HG02970 (cell line): ENCODE data around the gene DNAH1.

Source experiments
- ATAC-seq: cut with Tn5 transposase; IDR thresholded peaks from one replicate; pipeline ENCODE4 v1.9.1; 2021; ENCODE audit warnings: mild to moderate bottlenecking, moderate library complexity, moderate number of reproducible peaks; ENCODE audit not compliant: unreplicated experiment, low FRiP score

DNAH1 gene

DNA sequence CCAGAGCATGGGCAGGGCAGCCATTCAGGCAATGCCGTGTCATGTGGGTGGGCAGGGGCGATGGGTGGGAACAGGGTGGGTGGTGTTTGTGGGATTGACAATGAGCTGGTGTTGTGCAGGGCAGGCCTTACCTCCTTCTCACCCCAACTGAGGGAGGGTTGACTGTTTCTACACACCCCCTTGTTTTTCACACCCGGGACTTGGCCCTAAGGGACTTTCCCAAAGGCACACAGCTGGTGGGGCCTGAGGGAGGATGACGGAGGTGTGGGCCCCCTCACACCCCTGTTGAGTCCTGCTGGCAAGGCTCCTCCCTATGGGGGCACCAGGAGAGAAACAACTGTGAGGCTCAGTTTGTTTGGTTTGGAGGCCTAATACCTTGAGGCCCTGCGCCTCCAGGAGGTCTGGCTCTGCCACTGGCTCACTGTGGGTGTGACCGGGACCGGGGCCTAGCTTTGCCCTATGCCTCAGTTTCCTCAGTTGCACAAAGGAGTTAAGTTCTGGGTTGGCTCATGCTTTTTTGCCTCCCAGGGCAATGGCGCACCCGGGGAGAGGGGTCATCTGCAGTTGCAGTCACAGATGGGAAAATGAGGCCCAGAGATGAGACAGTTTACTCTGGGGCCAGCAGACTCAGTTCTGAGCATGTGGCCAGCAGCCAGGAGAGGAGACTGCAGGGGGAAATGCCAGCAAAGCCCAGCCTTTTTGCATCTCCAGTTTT lies 5.1 kb upstream of the DNAH1 start:
- no peak for ATAC-seq

DNA sequence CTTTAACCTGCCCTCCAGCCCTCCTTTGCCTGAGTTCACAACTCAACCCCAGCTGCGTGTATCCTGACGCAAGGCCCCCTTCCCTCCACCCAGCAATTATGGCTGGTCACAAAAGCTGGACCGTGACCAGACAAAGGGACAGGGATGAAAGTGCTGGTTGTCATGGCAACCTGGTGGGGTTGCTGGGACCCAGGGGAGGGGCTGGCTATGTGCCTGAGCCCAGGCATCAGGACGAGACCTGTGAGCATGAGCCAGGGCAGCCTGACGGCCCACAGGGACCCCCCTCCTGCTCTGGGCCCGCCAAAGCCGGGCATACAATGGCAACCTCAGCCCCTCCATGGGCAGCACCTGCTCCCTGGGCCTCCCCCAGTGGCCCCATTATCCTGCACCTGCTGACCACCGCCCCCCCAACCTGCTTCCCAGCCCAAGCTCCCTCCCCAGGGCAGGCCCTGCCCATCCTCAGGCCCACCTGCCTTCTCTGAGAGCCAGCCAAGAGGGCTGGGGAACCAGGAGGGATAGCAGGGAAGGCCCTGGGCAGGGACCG lies 4.5 kb upstream of the DNAH1 start:
- no peak for ATAC-seq

DNA sequence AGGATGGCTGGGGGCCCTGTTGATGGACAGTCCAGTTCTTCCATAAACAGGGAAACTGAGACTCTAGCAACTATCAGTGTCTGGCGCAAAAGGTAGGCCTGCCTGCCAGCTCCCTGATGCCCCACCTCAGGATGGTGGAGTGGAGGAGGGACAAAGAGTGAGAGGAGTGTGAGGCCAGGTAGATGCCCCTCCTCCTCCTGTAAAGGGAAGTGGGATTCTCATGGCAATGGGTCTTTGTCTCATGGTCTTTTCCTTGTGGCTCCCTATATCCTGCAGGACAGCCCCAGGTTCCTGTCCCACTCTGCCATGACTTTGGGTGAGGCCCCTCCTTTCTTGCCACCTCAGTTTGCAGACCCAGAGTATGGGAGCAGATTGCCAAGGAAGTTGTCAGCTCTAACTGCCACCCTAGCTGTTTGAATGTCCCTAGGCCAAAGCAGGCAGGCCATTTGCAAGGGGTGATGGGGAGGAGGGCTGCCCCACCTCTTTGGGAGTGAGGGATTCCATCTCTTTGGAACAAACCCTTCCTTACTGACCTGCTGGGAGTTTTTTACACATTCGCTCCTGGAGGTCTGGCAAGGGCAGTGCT lies 2.8 kb upstream of the DNAH1 start:
- ATAC-seq, result peak; percentile 17

DNA sequence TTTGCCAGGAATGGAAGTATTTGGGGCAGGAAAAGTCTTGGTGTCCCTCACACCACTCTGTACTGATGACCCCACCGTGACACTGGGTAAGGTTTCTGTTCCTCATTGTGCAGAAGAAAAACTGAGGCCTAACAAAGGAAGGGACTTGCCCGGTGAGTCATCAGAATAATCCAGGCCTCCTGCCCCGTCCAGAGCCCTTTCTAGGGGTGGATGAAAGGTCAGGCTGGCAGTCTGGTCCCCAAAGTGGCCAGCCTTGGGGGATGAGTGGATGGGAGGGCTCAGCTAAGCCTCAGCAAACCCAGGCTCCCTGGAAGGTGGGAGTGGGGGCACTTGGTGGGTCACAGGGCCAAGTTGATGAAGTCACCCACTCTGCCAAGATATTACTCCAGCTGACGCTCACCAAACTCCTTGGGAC lies 2.3 kb upstream of the DNAH1 start:
- ATAC-seq, result peak; percentile 75

DNA sequence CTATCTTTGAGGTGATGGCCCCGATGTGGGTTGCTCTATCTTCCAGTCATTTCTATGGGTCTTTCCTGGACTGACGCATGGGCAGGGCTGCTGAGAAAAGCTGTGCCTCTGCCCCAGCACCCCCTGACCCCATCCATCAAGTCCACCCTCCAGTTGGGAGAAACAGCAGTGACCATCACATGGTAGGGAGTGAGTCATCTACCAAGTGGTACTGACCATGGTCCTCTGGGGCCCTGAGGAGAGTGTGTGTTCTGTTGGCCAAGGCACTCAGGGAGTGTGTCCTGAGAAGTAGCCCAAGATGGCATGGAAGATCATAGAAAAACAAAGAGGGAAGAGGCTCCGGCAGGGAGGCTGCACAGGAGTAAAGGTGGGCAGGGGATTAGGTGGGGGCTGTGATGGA lies 1.6 kb upstream of the DNAH1 start:
- ATAC-seq, result no peak

DNA sequence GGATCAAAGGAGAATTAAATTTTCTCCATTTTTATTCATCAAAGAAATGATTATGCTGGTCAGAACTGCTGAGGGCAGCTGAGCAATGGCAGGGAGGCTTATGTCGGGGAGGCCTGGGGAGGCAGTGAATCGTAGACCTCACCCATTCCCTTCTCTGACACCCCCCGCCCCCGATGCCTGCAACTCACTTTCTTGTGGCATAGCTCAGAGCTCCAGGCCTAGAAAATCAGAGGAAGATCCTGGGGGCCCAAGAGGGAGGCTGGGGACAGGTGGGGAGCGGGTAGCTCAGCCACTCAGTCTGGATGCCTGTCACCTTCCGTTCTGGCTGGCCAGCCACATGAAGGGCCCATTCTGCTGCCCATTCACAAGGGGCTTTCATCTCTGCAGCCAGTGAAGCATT lies 1.1 kb upstream of the DNAH1 start:
- ATAC-seq, result no peak

DNA sequence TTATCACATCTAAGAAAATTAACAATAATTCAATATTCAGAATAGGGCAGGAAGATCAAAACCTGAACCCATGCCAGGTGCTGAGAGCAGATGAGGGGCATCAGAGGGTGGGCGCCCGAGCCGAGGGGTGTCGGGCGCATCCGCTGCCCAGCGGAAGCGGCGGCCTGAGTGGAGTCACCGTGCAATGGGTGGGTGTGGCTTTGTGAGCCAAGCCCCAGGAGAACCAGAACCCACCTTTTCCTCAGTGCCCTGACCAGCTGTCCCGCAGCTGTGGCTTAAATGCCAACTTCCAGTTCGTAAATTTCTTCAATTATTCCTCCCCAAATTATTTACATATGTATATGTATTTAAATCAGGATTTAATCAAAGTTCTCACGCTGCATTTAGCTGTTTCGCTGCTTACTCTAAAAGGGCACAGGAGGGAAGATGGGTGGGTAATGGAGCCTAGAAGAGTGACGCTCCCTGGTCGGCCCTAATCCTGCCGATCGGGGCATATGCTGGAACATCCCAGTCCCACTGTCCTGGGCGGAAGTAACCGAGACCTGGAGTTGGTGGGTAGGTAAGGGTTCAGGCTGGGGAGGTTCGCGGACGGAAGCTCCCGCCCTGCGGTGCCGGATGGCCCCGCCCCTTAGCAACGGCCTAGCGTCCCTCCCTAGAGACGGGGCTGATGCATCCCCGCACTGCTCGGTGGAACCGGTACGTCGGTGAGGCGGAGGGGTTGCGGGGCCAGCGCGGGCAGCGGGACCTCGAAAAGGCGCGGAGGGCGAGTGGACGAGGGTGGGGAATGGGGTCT lies 1.3 kb downstream of the DNAH1 start:
- no peak for ATAC-seq

DNA sequence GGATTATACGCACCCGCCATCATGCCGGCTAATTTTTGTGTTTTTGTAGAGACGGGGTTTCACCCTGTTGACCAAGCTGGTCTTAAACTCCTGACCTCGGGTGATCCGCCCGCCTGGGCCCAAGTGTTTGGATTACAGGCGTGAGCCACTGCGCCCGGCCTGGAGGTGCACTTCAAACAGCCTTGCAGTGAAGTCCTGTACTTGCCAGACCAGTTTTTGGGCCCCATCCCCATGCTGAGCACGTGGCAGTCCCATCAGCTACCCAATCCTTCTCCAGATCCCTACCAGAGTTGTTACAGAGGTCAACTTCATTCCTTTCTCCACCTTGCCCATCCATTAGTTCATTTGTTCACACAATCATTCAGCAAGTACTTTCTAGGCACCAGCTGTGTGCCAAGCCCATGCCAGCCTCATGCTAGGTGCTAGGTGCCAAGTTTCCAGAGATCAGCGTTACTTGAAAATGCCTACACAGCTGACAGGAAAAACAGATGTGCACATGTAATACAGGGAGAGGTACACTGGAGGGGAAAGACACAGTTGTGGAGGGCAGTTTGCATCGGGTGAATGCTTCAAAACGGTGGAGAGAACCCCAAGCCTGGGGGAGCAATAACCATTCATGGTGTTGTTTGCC lies 2.2 kb downstream of the DNAH1 start:
- no peak for ATAC-seq

DNA sequence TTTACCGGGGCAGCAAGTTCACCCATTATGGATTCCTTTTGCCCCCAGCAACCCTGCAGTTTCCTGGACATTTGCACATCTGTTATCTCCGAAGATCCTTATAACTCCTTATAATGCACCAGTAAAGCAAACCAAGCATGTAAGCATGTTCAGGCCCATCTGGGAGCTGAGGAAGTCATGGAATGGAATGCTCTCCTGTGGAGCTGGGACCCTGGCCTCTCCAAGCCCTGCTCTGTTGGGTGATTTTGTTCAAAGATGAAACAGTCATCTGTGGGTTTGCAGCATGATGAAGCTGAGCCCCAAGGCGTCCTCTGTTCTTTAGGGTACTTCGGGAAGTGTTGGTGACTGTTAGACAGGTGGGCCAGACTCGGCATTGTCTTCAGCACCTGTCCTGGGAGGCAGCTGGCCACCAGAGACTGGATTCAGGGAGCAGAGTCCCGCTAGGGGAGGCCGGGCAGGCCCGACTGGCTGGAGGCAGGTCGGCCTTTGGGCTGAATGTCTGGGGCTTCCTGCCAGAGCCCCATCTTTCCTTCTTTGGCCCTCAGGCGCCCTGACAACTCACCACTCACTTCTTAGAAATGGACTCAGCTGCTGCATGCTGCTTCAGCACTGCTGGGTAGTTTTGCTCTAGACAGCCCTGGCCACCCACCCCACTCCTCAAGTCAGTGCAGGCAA lies 3.9 kb downstream of the DNAH1 start:
- ATAC-seq, result no peak

DNA sequence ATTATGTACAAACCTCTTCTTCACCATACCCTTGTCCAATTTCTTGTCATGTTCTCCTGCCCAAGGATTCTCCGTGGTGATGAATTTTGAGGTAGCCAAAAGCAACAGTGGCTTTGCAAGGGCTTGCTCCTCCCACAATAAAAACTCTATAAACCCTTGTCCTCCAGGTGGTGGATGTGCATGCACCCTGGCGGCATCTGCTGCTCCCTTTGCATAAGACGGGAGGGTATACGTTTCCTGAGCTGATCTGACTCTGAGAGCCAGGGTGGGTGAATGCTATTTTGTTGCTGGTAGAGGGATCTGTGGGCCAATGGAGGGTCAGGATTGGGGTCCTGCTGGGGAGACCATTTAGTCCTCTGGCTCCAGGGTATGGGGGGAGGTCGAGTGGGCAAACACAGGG lies 5.4 kb downstream of the DNAH1 start:
- no peak for ATAC-seq

DNA sequence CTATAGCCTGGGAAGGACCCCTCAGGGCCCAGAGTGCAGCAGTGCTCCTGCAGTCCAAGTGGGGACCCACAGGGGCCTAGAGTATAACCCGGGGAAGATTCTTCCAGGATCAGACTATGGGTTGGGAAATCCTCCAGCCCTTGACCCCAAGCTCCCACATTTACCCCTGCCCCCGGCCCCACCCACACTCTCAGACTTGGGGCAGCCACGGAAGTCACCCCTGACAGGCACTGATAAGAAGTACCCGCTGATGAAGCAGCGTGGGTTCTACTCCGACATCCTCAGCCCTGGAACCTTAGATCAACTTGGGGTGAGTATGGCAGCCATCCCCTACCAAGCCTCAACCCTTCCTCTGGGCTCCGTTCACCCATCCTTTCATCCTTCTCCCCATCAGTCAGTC lies 6.3 kb downstream of the DNAH1 start:
- ATAC-seq, result no peak

DNA sequence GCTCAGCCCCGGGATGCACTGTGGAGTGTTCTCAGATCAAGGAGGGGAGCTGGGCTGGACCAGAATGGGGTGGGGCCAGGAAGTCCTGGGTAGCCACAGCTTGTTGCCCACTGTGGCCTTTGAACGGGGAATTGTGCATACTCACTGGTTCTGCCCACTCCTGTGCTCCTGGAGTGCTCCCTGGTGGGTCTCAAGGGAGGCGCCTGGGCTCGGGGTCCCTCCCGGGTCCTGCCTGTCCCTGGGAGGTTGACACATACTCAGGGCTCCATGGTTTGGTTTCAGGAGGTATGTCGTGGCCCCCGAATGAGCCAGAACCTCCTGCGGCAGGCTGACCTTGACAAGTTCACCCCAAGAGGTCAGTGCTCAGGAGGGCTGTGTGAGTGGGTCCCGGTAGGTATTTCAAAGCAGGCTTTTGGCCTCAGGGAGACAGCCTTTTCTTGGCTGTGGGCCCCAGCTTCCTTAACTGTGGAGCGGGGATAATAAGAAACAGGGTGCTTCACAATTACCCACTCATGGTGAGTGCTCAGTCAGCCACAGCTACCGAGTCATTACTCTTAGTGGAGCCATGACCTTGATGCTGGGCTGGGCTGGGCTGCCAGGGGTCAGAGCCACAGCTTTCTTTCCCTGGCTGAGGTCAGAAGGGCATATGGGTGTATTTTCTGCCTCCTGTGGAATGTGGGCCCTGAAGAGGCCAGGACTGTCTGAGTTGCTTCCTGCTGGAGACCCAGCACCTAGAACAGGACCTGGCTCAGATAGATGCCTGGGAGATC lies 7.6 kb downstream of the DNAH1 start:
- no peak for ATAC-seq

DNA sequence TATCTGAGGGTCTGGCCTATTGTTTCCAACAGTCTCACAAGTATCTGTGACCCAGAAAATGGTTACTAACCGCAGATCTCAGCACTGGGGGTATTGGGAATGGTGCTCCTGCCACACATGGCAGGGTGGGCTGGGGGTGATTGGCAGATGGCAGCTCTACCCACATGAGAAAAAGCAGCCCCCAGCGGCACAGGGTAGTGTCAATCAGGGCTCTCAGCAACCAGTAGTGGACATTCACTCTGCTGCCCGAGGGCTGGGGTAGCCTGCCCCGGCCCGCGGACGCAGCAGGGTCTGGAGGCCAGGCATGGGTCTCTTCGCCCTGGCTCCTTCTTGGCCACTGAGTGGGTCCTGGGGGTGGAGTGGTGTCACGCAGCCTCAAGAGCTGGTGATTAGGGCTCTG lies 8.6 kb downstream of the DNAH1 start:
- ATAC-seq, result no peak

DNA sequence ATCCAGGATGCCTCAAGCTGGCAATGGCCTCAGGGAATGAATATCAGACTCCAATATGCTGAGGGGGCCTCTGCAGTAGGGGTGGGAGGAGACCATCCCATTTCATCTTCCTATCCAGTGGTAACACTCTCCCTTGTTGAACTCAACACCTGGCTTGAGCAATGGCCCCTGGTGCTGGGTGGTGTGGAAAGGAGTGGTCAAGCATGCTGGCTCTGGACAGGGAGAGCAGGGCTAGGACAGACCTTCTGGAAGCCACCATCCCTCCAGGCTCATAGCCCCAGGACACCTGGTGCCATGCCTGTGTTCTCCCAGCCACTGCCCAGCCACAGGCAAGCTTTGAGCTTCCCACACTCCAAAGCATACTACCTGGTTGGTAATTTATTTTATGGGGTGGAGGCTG lies 9.6 kb downstream of the DNAH1 start:
- no peak for ATAC-seq

DNA sequence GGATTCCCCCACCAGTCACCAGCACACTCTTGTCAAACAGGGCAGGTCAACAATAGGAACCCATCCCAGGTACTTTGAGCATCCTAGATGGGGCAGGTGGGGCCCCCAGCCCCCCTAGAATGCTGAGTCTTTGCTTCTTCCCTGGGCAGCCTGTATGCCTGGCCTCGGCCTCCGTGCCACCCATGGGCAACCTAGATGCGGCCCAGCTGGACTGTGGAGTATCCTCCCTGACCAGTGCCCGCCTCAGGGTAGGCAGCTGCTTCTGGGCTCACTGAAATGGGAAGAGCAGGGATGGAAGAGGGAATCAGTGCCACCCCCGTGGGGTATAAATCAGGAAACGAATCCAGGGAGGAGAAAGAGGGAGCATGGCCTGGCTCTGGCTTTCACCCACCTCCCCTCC lies 10.9 kb downstream of the DNAH1 start:
- no peak for ATAC-seq

DNA sequence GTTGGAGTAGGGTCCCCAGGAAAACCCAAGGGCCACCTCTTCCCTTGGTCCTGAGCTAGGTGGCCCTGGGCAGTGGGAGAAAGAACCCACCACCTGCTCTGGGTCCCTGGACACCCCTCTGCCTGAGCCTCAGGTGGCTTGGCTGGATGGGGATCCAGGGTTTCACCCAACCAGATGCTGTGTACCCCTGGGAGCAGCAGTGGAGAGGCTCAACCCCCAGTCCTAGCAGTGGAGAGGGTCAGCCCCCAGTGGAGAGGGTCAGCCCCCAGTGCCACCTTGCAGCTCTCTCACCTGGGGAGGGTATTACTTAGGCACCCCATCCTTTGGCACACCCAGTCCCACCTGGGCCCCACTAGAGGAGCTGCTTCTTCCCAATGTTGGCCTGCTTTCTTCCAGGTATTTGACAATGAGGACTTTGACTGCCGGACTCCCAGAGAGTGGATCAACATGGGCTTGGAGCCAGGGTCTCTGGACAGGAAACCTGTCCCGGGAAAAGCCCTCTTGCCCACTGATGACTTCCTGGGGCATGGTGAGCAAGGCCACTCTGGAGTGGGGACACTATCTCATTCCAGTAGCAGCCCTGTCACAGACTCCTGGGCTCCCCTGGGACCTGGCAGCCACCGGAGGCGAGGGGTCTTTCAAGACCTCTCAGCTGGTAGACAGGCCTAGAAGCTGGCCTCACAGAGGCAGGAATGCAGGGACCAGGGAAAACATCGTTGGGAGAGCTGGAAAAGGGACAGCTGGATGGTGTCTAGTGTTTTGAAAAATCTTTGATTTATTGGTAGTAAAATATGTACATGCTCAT lies 11.6 kb downstream of the DNAH1 start:
- no peak for ATAC-seq

DNA sequence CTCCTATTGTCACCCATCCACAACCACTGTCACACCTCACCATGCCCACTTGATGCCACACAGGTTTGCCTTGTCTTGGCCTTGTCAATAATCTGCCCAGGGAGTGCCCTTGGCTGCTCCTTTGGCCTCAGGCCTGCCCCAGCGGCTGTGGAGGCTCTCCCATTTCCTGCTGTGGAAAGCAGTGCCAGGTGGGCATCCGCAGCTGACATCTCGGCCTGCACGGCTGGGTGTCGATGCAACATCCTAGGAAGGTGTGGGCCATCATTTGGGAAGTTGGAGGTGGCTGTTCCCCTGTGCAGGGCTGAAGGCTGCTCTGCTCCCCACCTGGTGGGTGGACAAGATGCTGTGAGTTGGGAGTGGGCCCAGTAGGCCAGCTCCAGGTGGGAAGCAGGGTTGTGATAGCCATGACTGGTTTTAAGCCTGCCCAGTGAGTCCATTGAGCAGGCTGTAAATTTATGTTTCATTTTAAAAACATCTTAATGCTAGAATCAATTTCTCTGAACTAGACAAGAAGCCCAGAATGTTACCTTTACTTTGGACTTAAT lies 12.5 kb downstream of the DNAH1 start:
- ATAC-seq, result no peak

DNA sequence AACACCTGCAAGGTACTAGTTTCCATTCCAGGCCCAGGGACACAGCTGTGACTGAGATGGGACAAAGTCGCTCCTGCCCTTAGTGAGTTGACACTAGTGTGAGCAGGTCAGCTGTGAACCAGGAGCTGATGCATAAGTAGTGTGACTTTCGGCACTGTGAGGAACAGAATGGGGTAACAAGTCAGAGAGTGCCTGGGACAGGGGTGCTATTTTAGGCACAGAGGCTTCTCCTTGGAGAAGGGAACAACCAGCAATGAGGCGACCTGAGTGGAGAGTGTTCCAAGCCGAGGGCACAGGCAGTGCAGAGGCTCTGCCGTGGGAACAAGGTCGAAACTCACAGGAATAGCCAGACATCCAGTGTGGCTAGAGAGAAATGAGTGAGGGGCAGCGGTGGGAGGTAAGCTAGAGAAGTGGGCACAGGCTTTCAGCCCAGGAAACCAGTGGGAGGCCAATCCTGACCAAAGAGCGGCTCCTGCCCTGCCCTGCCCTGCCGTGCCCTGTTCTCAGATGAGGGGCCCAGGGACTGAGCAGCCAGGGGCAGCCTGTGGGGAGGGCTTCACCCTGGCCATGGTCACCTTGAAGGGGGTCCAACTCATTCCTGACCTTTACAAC lies 14.2 kb downstream of the DNAH1 start:
- no peak for ATAC-seq
